ENCODE results near the gene SEC14L5.

The SEC14L5 gene

DNA sequence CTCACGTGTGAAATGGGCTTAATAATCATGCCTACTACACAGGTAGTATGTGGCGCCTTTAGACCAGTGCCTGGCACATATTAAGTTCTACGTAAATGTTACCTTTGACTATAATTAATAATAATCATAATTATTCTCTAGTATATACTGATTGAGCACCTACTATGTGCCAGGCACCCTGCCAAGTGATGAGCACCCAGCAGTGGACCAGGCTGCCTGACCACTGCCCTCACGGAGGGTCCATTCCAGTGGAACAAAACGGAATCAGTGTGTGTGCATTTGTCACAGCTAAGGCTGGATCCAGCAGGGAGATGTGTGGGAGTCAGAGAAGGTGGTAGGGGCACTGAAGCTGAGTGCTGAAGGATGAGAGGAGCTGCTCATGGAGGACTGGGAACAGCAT, 30.5 kb downstream of the SEC14L5 start:
- TF ChIP-seq, protein P1, sequence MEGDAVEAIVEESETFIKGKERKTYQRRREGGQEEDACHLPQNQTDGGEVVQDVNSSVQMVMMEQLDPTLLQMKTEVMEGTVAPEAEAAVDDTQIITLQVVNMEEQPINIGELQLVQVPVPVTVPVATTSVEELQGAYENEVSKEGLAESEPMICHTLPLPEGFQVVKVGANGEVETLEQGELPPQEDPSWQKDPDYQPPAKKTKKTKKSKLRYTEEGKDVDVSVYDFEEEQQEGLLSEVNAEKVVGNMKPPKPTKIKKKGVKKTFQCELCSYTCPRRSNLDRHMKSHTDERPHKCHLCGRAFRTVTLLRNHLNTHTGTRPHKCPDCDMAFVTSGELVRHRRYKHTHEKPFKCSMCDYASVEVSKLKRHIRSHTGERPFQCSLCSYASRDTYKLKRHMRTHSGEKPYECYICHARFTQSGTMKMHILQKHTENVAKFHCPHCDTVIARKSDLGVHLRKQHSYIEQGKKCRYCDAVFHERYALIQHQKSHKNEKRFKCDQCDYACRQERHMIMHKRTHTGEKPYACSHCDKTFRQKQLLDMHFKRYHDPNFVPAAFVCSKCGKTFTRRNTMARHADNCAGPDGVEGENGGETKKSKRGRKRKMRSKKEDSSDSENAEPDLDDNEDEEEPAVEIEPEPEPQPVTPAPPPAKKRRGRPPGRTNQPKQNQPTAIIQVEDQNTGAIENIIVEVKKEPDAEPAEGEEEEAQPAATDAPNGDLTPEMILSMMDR (IDR thresholded peaks at IDR 0.05; ENCODE audit: insufficient read depth, low read length, missing control alignments), result no peak
- DNase-seq (ENCODE audit: low read depth, low spot score), result no peak
- H3K4me3 ChIP-seq (ENCODE audit: low read depth, low read length), result no peak overlapping the region
- POLR2A ChIA-PET, result no interaction called here
- CTCF ChIA-PET, result no interaction called here

DNA sequence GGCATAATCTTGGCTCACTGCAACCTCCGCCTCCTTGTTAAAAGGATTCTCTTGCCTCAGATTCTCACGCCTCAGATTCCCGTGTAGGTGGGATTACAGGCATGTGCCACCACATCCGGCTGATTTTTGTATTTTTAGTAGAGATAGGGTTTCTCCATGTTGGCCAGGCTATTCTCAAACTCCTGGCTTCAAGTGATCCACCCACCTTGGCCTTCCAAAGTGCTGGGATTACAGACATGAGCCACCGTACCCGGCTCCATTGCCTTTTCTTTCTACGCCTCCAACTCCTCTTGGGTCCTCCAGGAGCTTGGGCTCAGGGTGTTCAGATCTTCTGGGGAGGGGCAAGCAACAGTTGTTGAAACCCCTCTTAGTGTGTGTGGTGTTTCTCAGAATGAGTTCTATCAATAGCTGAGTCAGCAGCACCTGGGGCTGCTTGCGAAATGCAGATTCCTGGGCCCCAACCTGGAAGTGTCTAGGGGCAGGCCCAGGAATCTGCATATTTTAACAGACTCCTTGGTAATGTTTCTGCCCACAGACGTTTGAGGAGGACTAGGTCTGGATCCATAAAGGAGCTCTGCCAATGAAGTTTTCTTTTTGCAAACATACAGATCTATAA, 31.4 kb downstream of the SEC14L5 start:
- ChIA-PET POLR2A (no interaction called here), CTCF (no interaction called here)
- TF ChIP-seq, protein P1 (IDR thresholded peaks at IDR 0.05; ENCODE audit: insufficient read depth, low read length, missing control alignments), result no peak

DNA sequence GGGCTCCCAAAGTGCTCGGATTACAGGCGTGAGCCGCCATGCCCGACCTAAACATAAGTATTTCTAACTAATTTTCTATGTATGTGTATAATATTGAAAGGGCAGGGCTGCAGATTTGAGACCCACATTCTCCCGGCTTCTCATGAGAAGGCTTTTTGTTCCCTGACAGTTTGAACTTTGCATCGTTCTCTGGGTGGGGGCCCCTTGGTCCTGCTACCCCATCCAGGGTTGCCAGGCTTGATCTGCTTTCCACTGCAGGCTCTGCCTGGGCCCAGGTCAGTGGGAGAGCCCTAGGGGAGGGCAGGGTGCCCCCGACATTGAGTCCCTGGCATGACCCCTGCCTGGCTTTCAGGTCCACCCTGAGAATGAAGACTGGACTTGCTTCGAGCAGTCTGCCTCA, 32.3 kb downstream of the SEC14L5 start:
- POLR2A ChIA-PET, result no interaction called here
- no peak for DNase-seq (ENCODE audit: low read depth, low spot score)
- TF ChIP-seq, protein P1 (IDR thresholded peaks at IDR 0.05; ENCODE audit: insufficient read depth, low read length, missing control alignments), result no peak
- H3K4me3 ChIP-seq (ENCODE audit: low read depth, low read length), result no peak overlapping the region
- CTCF ChIA-PET, result no interaction called here

More for the DNA sequence above, 31.4 kb downstream of the SEC14L5 start:
- no peak for DNase-seq (ENCODE audit: low read depth, low spot score)
- H3K4me3 ChIP-seq (ENCODE audit: low read depth, low read length), result no peak overlapping the region

DNA sequence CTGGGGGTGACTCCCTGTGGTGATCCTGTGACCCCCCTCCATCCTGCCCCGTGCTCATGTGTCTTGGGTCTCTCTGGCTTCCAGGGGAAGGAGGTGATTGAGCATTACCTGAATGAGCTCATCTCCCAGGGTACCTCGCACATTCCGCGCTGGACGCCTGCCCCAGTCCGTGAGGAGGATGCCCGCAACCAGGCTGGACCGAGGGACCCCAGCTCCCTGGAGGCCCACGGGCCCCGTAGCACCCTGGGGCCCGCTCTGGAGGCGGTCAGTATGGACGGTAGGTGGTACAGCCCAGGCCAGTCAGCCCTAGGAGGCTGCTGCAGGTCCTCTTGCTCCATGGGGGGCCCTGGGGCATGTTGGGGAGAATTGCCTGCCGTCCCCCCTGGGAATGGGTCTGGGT, 33.6 kb downstream of the SEC14L5 start:
- TF ChIP-seq, protein P1 (IDR thresholded peaks at IDR 0.05; ENCODE audit: insufficient read depth, low read length, missing control alignments), result no peak
- H3K4me3 ChIP-seq (ENCODE audit: low read depth, low read length), result no peak overlapping the region
- DNase-seq (ENCODE audit: low read depth, low spot score), result no peak
- ChIA-PET CTCF (interaction anchor here (1.2 kb wide), 1 partner anchor 36 kb away, joined by 3 read pairs; no protein-coding TSS in a partner anchor), POLR2A (no interaction called here)

DNA sequence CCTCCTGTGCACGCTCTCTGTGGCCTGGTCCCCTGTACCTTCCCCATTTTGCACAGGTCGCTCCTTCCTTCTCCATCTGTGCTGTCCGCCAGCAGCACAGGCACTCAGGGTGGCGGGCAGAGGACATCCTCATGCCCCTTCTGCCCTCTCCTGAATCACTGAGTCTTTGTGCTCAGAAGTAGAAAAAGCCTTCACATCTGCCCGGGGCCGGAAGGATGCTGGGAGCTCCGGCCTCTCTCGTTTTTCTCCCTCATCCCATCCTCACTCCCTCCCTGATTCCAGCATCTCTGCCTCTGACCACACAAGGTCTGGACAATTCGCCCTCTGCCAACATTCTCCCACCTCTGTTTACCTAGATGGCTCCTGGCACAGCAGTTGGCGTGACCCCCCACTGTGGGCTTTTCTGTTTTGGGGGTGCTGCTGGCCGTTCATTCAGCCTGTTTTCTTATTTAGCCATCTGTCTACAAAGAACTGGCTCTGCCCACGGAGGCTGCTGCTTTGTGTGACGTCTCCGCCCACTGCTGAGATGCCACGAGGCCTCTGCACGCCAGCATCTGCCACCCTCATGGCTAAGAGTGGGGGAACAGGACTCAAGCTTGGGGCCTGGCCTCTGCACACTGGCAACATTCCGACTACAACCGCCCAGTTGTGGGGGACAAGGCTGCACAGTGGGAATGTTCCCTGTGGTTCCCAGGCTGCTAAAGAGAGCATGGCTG, 36.7 kb downstream of the SEC14L5 start:
- ChIA-PET POLR2A (no interaction called here), CTCF (interaction anchor here (1.2 kb wide), 1 partner anchor 62 kb away, joined by 3 read pairs; no protein-coding TSS in a partner anchor)
- TF ChIP-seq, protein P1 (IDR thresholded peaks at IDR 0.05; ENCODE audit: insufficient read depth, low read length, missing control alignments), result no peak
- H3K4me3 ChIP-seq (ENCODE audit: low read depth, low read length), result no peak overlapping the region
- no peak for DNase-seq (ENCODE audit: low read depth, low spot score)

DNA sequence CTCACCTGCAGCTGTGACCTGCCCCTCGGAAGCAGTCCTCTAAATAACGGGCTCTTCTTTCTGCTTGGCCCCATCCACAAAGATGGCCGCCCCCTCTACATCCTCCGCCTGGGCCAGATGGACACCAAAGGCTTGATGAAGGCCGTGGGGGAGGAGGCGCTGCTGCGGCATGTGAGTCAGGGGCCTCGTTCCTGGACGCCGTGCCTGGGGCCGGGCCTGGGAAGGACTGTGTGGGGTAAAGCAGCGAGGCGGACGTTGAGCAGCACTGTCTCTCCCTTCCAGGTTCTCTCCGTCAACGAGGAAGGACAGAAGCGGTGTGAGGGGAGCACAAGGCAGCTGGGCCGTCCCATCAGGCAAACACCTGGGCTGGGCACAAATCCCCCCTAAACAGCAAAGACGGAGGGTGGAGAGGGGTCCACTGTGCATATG, 42.5 kb downstream of the SEC14L5 start:
- ChIA-PET POLR2A (no interaction called here), CTCF (no interaction called here)
- TF ChIP-seq, protein P1 (IDR thresholded peaks at IDR 0.05; ENCODE audit: insufficient read depth, low read length, missing control alignments), result no peak
- DNase-seq (ENCODE audit: low read depth, low spot score), result no peak
- no peak overlapping the region for H3K4me3 ChIP-seq (ENCODE audit: low read depth, low read length)

All from AG04449 (cell line).